ENCODE results near the gene BICD1.

Gene BICD1

GRCh38 chr12:32360956-32361355 is 254.3 kb downstream of the BICD1 start:
- DNase-seq, result no peak

GRCh38 chr12:32362892-32363291 is 256.2 kb downstream of the BICD1 start:
- DNase-seq, result no peak

- DNase-seq, result peak; percentile 81
These were observed 258.9 kb downstream of the BICD1 start for GRCh38 chr12:32365473-32366064.

GRCh38 chr12:32366714-32367113 is 260.1 kb downstream of the BICD1 start:
- DNase-seq, result no peak

- no peak for DNase-seq
These were observed 260.7 kb downstream of the BICD1 start for GRCh38 chr12:32367381-32367780.

- no peak for DNase-seq
These were observed 262.6 kb downstream of the BICD1 start for GRCh38 chr12:32369202-32369601.

- DNase-seq, result no peak
These were observed 270.9 kb downstream of the BICD1 start for GRCh38 chr12:32377344-32378055.

- DNase-seq, result no peak
These were observed 272.6 kb downstream of the BICD1 start for GRCh38 chr12:32379213-32379612.

GRCh38 chr12:32379667-32380066 is 273.0 kb downstream of the BICD1 start:
- DNase-seq, result no peak

GRCh38 chr12:32382226-32382625 is 275.6 kb downstream of the BICD1 start:
- DNase-seq, result no peak

GRCh38 chr12:32390572-32391219 is 284.0 kb downstream of the BICD1 start:
- peak; percentile 29 for DNase-seq

- DNase-seq, result no peak
These were observed 288.4 kb downstream of the BICD1 start for GRCh38 chr12:32395026-32395425.

GRCh38 chr12:32397696-32398095 is 291.0 kb downstream of the BICD1 start:
- no peak for DNase-seq

GRCh38 chr12:32398181-32398580 is 291.5 kb downstream of the BICD1 start:
- DNase-seq, result no peak

- no peak for DNase-seq
These were observed 292.2 kb downstream of the BICD1 start for GRCh38 chr12:32398816-32399369.

- peak; percentile 62 for DNase-seq
These were observed 292.9 kb downstream of the BICD1 start, which contains the start of gene FGD4 for GRCh38 chr12:32399370-32400113. Gene FGD4, plus strand, starts transcription at chr12:32399558.

- DNase-seq, result no peak
These were observed 293.5 kb downstream of the BICD1 start for GRCh38 chr12:32400114-32400672.

GRCh38 chr12:32400866-32401265 is 294.2 kb downstream of the BICD1 start:
- DNase-seq, result no peak

GRCh38 chr12:32402170-32402569 is 295.5 kb downstream of the BICD1 start:
- DNase-seq, result no peak

- no peak for DNase-seq
These were observed 296.3 kb downstream of the BICD1 start for GRCh38 chr12:32402946-32403345.

- no peak for DNase-seq
These were observed 301.1 kb downstream of the BICD1 start for GRCh38 chr12:32407795-32408194.

GRCh38 chr12:32413412-32413811 is 306.8 kb downstream of the BICD1 start:
- DNase-seq, result no peak

GRCh38 chr12:32418221-32418620 is 311.6 kb downstream of the BICD1 start:
- no peak for DNase-seq
